ENCODE results near the gene SLC25A6.
"Not testable (repeated sequence)": the region's sequence is repeated elsewhere in the genome, so short reads cannot be mapped to it uniquely, and the experiment has no call there.

DNA sequence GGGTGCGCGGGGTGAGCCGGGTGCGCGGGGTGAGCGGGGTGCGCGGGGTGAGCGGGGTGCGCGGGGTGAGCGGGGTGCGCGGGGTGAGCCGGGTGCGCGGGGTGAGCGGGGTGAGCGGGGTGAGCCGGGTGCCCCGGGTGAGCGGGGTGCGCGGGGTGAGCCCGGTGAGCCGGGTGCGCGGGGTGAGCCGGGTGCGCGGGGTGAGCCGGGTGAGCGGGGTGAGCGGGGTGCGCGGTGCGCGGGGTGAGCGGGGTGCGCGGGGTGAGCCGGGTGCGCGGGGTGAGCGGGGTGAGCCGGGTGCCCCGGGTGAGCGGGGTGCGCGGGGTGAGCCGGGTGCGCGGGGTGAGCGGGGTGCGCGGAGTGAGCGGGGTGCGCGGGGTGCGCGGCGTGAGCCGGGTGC is 25.6 kb downstream of the SLC25A6 start:
- not testable (repeated sequence) for TF ChIP-seq POLR2A, EP300 (IDR thresholded peaks at IDR 0.05)
- TF ChIP-seq, protein P1, sequence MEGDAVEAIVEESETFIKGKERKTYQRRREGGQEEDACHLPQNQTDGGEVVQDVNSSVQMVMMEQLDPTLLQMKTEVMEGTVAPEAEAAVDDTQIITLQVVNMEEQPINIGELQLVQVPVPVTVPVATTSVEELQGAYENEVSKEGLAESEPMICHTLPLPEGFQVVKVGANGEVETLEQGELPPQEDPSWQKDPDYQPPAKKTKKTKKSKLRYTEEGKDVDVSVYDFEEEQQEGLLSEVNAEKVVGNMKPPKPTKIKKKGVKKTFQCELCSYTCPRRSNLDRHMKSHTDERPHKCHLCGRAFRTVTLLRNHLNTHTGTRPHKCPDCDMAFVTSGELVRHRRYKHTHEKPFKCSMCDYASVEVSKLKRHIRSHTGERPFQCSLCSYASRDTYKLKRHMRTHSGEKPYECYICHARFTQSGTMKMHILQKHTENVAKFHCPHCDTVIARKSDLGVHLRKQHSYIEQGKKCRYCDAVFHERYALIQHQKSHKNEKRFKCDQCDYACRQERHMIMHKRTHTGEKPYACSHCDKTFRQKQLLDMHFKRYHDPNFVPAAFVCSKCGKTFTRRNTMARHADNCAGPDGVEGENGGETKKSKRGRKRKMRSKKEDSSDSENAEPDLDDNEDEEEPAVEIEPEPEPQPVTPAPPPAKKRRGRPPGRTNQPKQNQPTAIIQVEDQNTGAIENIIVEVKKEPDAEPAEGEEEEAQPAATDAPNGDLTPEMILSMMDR (IDR thresholded peaks at IDR 0.05), result not testable (repeated sequence)

All from ovary (tissue), 3 donors.